Measurements from ENCODE around the gene IL3.

The IL3 gene

DNA sequence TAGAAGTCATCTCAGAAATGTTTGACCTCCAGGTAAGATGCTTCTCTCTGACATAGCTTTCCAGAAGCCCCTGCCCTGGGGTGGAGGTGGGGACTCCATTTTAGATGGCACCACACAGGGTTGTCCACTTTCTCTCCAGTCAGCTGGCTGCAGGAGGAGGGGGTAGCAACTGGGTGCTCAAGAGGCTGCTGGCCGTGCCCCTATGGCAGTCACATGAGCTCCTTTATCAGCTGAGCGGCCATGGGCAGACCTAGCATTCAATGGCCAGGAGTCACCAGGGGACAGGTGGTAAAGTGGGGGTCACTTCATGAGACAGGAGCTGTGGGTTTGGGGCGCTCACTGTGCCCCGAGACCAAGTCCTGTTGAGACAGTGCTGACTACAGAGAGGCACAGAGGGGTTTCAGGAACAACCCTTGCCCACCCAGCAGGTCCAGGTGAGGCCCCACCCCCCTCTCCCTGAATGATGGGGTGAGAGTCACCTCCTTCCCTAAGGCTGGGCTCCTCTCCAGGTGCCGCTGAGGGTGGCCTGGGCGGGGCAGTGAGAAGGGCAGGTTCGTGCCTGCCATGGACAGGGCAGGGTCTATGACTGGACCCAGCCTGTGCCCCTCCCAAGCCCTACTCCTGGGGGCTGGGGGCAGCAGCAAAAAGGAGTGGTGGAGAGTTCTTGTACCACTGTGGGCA lies 13.8 kb downstream of the IL3 start:
- no peak for DNase-seq

DNA sequence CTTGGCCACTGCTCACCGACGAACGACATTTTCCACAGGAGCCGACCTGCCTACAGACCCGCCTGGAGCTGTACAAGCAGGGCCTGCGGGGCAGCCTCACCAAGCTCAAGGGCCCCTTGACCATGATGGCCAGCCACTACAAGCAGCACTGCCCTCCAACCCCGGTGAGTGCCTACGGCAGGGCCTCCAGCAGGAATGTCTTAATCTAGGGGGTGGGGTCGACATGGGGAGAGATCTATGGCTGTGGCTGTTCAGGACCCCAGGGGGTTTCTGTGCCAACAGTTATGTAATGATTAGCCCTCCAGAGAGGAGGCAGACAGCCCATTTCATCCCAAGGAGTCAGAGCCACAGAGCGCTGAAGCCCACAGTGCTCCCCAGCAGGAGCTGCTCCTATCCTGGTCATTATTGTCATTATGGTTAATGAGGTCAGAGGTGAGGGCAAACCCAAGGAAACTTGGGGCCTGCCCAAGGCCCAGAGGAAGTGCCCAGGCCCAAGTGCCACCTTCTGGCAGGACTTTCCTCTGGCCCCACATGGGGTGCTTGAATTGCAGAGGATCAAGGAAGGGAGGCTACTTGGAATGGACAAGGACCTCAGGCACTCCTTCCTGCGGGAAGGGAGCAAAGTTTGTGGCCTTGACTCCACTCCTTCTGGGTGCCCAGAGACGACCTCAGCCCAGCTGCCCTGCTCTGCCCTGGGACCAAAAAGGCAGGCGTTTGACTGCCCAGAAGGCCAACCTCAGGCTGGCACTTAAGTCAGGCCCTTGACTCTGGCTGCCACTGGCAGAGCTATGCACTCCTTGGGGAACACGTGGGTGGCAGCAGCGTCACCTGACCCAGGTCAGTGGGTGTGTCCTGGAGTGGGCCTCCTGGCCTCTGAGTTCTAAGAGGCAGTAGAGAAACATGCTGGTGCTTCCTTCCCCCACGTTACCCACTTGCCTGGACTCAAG lies 14.6 kb downstream of the IL3 start:
- no peak for DNase-seq

DNA sequence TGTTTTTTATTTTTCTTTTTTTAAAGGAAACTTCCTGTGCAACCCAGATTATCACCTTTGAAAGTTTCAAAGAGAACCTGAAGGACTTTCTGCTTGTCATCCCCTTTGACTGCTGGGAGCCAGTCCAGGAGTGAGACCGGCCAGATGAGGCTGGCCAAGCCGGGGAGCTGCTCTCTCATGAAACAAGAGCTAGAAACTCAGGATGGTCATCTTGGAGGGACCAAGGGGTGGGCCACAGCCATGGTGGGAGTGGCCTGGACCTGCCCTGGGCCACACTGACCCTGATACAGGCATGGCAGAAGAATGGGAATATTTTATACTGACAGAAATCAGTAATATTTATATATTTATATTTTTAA lies 15.2 kb downstream of the IL3 start:
- DNase-seq, result no peak

DNA sequence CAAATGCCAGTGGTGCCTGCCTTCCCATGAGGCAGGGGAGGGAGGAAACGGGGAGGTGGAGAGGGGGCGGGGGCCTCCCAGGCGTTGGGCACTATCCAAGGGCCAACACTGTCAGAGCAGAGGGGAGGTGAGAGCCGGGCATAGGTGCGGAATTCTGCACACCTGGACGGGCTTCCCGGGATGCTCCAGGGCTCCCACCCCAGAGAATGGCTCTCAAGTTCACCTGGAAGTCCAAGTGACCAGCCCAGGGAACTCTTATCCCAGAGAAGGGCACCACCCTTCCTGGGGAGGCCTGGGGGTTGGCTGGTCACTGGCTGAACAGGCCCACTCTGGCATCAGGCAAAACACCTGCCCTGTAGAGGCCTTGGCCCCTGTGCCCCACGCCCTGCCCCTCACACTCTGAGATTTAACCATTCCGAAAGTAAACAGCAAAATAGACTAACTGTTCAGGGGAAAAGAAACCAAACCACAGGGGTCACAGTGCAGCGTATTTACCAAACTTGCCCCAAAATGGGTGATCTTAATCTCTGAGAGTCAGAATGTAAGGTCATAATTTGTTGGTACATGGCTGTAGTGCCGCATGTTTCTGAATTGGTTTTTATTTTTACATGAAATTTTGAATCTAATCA lies 15.9 kb downstream of the IL3 start:
- DNase-seq, result no peak

DNA sequence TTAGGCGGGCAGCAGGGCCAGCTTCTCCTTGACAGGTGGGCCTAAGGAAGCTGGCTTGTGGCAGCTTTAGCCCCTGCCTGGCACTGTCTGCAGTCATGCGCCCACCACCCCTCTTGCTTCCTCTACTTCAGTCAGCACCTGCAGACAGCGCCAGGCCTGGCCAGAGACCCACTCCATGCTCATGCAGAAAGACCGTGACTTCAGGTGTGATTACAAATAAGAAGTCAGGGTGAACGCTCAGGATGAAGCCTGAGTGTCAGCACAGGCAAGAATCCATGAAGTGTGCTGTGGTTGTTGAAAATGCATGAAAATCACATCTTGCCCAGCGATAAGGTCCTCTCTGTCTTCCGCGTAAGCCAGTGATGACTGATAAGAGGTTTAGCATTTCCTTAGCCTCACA lies 16.5 kb downstream of the IL3 start:
- DNase-seq, result no peak

DNA sequence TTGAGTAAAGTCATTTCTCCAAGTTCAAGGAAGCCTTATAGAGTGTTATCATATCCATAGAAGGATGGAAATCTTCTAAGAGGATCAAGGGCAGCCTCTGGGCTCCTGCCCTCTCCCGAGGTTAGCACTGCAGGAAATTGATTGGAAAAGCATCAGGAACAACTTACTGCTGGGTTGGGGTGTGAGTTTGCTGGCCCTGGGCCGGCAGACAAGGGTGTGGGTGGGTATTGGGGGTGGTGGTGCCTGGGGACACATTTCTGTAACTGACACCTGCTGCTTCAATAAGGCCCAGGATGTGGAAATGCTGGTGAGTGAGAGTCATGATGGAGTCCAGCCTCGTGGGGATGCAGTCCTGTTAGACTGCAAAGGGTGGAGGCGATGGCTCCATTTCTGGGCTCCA lies 18.6 kb downstream of the IL3 start:
- DNase-seq, result no peak

DNA sequence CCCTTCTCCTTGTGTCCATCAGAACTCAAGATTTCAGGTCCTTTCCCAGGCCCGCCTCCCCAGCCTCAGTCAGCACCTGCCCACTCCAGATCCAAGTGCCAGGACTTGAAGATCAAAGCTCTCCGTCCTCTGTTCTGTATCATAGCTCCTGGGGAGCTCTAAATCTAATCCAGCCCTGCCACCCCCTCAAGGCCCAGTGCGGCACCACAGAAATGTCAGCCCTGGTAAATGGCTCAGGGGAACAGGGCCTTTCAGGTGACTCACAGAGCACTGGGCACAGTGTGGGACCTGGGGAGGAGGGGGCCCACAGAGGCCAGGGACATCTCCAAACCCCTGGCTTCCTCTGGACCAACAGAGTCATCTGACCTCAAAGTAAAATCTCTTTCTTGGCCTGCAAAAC lies 19.2 kb downstream of the IL3 start:
- no peak for DNase-seq

DNA sequence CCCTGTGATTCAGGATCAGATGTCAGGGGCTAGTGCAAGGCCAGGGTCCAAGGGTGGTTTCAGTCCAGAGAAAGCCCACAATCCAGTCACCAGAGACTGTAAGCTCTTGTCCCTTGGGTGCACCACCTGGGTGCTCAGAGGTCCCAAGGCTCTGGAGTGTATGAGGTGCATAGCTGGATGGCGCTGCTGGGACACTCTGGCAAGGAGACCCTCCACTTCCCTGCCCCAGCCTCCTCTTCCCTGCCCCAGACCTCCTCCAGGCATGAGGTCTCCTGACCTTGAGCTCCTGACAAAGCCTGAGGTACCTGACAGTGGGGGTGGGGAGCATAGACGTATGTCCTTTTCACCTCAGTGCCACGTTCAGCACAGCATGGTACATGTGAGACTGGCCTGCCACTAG lies 20.1 kb downstream of the IL3 start:
- no peak for DNase-seq

DNA sequence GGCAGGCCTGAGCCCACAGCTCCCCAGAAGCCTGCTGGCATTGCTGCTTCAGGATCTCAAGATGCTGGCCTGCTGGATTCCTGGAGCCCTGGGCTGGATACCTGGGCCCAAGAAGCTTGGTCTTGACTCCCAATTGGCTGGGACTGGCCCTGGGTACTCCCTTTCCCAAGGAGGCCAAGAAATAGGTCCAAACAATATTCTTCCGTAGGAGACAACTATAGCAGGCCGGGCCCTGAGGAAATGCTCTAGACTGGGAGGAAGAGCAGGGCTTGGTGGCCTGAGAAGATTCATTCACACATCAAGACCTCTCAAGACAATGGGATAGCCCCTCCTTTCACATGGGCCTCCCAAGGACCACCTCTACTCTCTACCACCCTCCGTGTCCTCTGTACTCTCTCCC lies 21.0 kb downstream of the IL3 start:
- no peak for DNase-seq

DNA sequence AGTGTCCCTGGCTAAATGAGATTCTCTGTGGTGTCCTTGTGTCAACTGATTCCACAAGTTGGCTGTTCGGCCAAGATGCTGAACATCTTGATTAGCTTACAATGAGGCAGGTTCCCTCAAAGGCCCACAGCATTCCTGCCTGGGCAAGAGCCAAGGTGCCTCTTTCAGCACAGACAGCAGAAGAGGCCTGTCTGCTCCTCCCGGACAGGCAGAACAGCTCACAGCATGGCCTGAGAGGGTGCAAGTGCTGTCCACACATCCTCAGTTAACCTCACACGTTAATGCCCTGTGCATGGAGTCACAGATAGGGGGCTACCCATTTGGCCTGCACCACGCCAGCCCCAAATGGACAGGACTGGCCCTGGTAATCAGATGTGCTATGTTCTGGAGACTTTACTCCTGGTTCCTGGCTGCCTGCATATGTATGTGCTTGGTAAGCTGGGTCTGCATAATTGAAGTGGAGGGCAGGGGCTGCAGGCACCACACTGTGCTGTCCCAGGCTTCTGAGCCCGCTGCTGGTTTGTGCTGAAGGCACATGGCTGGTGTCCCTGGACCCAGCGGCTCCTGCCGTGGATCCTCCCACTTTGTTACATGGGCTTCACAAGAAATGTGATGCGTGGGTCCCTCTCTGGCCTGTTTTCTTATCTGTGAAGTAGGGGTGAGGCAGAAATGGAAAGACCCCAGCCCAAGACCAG lies 22.0 kb downstream of the IL3 start:
- DNase-seq, result no peak

DNA sequence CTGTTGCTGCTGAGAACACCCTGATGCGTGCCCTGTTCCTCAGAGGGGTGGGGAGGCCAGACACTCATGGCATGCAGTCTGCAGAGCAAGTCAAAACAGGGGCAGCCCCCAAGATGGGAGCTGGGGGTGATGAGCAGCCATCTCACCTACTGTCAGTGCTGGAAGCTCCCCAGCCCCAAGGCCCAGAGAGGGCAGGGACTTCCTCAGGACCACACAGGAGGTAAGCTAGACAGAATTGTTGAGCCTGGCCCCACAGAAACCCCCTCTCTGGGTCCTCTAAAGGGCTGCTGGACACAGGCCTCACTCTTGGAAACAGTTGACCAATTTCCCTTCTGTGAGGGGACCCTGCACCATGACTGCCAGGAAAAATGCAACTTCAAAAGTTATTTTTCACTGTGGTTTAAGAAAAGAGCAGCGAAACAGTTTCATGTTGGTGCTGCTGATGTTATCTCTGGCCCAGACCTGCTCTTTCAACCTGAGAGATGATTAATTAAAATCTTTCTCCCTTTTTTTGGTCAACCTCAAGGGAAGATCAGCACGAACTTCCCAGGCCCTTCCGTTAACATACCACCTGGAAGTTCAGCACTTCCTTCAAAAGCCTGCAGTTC lies 22.7 kb downstream of the IL3 start:
- no peak for DNase-seq

DNA sequence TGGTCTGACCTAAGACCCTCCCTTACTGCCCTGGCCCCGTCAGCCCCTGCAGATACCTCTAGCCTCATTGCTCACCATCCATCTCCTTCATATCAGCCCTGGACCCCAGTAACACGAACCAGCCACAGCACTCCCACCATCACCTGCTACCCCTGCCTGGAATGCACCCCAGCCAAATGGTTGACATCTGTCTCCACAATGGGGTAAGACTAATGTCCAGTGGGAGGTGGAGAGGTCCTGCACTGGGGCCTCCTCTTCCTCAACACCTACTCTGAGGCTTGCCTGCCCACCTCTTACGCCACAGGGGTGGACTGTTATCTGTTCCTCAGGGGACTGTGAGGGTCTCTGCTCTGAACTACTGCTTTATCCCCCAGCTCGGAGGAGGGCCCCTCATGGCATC lies 25.2 kb downstream of the IL3 start:
- no peak for DNase-seq

DNA sequence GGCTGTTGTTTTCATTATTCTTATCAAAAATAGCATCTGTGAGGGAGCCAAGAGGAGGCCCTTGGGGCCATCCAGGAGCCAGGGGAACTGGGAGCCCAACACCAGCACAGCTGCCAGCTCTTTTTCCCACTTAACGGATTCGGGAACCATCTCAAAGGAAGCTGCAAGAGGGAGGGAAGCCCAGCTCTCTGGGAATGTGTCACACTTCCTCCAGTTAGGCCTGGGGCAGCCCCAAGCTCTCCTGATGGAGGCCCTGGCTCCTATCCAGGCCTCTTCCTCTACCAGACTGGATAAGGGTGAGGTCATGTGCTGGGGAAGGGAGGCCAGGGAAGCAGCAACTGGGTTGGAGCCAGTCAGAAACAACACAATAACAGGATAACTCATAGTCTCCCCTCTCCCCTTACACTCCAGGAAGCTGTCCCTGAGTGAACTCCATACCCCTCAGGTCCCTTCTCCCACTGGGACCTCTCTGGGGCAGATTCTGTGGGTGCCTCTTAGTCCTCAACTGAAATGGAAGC lies 25.9 kb downstream of the IL3 start:
- DNase-seq, result no peak

DNA sequence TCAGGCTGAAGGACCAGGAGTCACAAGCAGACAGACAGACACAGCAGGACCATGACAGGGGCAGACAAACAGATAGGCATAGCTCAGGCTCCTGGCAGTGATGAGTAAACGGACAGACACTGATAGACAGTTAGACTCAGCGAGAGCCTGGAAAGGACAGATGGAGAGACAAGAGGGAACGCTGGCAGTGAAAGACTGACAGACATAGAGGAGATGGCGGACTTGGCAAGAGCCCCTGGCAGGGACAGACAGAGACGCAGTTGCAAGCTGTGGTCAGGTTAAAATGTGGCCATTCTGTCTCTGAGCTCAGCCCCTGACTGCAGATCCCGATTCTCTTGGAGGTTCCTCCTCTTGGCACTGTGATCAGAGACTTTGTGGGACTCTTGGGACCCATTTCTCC lies 26.7 kb downstream of the IL3 start:
- no peak for DNase-seq

DNA sequence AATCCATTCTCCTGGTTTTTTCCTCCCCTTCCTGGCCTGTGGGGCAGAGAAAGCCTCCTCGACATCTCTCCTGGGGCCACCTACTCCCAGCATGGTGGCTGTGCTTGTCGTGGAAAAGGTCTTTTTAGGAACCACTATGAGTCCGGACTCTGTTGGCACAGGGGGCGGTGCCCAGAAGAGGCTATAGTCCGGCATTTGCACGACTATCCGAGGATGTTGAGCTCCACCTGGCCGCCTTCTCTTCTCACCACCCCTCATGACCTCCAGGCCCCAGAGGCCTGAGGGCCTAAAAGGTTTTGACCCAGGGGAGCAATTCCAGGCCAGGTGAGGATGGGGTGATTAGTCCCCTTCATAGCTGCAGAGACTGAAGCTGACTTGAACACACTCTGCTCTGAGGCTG lies 27.2 kb downstream of the IL3 start:
- no peak for DNase-seq

DNA sequence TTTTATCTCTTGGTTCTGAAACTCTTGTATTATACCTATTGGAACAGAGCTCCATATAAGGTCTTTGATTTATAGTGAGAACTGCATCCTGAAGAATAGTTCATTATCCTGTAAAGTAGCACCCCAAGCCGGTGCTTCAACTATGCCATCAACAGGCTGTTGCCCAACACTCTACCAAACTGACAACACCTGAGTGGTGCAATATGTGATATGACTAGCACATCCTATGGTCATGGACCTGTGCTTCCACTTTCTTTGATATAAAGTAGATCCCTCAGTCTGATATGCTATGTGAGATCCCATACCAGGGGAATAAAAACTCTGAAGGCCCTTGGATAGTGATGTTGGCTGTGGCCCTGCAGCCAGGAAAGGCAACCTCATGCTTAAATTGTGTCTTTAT lies 28.9 kb downstream of the IL3 start:
- DNase-seq, result no peak

DNA sequence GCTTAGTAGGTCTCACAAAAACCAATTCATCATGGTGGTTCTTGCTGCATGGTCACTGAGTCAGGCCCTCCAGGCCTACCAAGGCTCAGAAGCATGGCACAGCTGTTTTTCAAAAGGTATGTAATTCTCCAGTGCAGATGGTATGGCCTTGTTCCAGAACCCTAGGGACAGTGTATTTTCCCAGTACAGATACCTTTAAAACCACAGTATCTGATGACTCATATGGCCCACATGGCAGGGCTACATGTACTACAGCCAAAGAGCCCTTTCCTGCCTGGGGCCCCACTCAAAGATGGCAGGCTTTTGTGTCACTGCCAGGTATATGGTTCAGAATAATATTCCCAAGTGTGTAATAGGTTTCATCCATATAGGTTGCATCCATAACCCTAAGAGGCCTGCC lies 29.7 kb downstream of the IL3 start:
- DNase-seq, result no peak

DNA sequence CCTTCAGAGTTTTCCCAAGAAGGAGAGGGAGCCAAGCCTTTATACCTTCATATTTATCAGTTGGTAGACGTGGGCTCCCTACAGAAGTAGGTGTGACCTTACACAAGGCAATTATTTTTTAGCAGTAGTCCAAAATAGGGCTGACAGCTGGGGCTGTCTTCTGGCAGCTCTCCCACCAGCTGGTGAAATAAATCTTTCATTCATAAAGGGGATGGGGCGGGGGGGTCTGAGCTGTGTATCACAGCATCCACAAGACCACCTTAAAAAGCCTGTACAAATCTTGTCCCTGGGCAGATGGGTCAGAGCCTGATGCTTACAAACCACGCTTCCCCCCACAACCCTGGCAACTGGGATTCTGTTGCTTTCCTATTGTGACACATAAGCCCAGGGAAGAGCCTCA lies 32.8 kb downstream of the IL3 start:
- no peak for DNase-seq

DNA sequence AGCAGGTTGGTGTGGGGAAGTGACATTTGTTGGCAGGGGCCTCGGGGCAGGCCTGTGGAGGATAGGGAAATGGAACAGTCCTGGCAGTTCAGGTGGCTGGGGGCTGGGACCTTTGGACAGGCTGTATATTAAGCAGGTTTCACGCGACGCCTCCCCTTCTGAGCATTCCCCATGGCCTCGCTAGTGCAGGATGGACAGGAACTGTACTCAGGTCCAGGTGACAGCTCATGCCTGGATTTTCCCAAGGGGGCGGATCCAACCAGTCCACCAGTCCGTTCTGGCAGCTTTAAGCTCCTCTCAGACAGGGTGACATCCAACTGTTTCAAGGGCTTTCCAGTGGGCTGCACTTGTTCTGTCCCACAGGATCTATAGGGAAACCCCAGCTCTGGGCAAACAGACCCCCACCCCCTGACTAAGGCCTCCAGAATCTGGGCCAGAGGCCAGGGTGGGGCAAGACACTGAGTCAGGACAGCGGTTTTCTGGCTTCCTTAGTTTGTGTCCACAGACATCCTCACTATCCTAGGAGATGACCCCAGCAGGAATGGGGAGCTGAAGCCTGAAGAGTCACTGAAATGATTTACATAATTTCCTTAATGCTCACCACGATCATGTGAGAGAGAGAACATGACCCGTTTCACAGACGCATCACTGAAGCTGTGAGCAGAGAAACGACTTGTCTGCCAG lies 34.1 kb downstream of the IL3 start:
- no peak for DNase-seq

DNA sequence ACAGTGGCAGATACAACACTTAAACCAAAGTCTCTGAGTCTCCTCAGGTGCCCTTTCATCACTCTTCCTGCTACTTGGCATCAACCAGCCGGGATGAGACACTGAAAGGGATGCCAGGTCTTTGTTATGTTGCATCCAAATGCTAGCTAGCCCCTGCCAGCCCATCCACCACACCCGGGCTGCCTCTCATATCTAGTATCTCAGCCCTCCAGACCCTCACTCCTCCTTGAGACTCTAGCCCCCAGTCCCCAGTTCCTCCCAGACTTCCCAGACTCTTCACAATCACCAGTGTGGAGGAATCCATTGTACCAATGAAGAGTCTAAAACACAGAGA lies 34.6 kb downstream of the IL3 start:
- no peak for DNase-seq

DNA sequence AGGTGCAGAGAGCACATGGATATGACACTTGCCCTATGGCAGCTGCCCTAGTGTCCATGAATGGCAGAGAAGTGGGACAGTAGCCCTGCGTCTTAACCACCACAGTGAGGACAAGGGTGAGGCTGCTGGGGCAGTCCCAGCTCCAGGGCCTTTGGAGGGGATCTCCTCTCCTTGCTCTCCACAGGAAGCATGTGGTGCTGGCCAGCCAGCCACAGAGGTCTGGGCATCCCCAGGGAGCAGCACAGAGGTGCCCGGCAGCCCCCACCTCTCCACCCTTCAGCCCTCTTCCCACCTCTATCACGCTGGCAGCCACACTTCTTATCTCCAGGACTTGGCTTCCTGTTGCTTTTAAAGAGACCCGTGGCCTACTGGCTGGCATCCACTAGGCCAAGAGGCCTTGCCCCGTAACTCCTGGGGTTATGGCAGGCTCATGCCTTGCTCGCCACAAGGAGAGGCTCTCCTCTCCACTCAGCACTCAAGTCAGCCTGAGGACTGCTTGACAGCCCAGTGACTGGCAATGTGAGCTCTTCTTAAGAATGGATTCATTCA lies 35.0 kb downstream of the IL3 start:
- no peak for DNase-seq

DNA sequence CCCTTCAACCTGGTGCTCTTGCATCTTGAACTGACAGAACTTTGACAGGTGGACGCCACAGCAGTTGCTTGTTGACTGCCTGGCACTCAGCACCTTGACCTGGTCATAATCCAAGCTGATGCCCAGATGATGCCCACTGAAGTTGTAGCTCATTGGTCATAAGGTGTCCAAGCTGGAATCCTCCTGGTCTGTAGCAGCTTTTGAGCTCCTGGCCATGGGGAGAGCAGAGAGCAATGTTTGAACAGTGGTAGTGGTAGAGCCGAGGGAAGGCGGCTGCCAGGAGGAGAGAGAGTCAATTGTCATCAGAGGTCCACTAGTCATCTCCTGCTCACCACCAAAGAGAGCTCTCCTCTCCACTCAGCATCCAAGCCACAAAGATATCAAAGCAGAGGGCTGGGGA lies 36.4 kb downstream of the IL3 start:
- DNase-seq, result no peak
